Kidney capillary endothelial cell (primary cell): ENCODE results near the gene SAFB2.

ENCODE experiments used
- DNase-seq: peaks from one replicate; pipeline ENCODE4 v3.0.0-alpha.2; 2018; ENCODE audit warnings: low spot score

SAFB2 gene

GRCh38 chr19:5579697-5580096 is 42.9 kb downstream of the SAFB2 start:
- no peak for DNase-seq

DNA sequence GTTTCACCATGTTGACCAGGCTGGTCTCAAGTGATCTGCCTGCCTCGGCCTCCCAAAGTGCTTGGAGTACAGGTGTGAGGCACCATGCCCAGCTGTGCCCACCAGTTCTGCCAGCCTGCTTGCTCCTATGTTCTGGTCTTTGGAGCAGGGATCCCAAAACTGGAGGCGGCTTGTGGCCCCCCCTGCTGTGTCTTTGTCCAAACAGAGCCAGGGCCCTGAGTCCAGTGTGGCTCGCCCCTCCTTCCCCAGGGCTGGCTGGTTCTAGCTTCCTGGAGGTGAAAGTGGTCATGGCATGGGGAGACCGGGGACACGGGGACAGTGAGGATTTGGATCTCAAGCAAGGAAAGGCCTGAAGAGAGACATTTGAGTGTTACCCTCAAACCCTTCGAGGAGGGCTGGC is 43.3 kb downstream of the SAFB2 start:
- DNase-seq: no peak

GRCh38 chr19:5578097-5578846 is 44.3 kb downstream of the SAFB2 start:
- peak; percentile 48 for DNase-seq

DNA sequence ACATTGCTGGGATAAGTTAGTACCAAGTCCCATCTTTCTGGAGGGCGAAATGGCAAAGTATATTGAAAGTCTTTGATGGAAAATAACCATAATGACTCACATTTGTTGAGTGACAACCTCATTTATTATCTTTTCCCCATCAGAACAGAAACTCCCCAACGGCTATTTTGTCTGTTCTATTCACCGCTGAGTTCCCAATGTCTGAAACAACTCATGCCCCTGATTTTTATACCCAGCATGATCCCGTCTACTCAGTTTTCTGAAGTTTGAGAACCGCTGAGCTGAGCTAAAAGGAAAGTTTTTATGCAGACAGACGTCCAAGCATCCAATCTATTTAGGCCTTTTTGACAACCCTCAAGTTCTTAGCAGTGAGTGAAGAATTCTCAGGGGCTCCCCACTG is 47.0 kb downstream of the SAFB2 start:
- no peak for DNase-seq

- no peak for DNase-seq
These were observed 49.9 kb downstream of the SAFB2 start for GRCh38 chr19:5572556-5573286.

GRCh38 chr19:5571777-5572176 is 50.8 kb downstream of the SAFB2 start:
- no peak for DNase-seq

- DNase-seq: no peak
These were observed 54.6 kb downstream of the SAFB2 start for GRCh38 chr19:5567970-5568407.

DNA sequence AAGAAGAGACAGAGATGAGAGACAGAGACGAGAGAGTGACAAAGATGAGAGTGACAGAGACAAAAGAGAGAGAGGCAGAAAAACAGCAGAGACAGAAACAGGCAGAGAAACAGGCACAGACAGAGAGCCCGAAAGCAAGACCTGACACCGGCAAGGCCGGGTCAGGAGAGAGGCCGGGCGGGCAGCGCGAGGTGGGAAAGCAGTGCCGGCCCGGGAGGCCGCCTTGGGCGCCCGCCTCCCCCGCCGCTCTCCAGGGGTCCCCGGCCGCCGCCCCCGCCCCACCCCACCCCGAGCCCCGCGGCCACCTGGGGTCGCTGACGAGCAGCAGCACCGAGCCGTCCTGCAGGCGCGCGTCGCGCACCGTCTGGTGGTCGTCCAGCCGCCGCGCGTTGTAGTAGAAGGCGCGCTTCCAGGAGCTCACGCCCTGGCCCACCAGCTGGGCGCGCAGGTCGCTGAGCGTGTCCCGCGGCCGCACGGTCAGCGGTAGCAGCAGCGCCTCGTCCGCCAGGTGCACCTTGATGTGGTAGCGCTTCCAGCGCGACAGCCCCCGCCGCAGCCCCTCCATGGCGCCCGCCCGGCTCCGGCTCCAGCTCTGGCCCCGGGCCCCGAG is 55.1 kb downstream of the SAFB2 start, which contains the start of gene TINCR:
Gene TINCR (minus strand): TSS at position 594 of the 610 bp plus-strand sequence.
- DNase-seq: no peak

DNA sequence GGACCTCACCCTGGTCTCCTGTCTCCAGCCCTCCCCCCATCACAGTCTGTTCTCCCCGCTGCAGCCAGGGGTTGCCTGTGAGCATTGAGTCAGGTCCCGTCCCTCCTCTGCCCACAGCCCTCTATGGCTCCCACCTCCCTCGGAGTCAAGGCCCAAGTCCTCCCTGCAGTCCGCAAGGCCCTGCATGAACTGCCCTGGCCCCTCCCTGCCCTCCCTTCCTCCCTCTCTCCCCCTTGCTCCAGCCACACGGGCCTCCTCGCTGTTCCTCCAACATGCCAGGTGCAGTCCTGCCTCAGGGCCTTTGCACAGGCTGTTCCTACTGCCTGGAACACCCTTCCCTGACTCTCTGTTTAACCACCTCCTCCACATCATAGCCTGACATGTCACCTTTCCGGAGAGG is 57.6 kb downstream of the SAFB2 start:
- DNase-seq: no peak

DNA sequence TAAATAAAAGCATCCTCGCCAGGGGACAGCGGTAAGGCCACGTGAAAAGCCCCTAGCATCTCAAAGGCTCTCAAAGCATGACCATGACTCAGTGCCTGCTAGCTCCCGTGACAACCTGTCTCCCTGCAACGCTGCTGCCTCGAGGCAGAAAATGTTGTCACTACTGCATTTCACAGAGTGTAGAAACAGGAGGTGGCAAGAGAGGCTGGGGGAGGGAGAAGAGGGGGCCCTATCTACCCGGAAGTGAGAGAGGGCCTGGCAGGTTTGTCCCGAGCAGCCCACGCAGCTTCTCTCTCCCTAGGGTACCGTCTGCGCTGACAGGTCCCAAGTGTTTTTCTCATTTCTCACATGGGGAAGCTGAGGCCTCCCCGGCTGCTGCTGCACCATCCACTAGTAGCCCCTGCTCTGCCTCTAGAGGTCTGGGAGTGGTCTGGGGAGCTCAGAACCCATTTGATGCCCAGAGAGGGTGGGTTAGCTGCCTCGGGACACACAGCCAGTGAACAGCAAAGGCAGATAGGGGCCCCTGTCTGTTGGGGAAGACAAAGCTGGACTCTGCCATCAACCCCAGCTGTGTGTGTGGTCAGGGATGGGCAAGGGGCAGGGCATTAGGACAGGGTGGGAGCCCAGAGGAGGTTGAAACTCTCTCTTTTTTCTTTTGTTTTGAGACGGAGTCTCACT is 58.5 kb downstream of the SAFB2 start:
- DNase-seq: no peak

- DNase-seq: no peak
These were observed 59.6 kb downstream of the SAFB2 start for GRCh38 chr19:5563008-5563431.

GRCh38 chr19:5562280-5562679 is 60.3 kb downstream of the SAFB2 start:
- DNase-seq: no peak

GRCh38 chr19:5561559-5561958 is 61.0 kb downstream of the SAFB2 start:
- no peak for DNase-seq

DNA sequence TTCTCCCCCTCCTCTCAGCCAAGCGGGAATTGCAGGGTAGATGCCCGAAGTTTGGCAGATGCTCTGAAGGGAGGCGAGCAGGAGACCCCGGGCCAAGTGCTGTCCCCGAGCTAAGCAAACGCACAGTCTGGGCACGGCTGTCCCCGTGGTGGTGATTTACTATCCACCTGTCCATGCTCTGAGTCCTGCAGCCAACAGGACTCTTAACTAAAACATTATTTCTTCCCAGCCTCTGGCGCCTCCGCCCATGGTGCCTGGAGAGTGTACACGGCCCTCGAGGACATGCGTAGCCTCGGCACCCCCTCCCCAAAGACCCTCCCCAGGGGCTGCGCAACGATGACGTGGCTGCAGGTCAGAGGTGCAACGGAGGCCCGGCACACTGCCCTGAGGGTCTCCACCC is 62.4 kb downstream of the SAFB2 start:
- no peak for DNase-seq

GRCh38 chr19:5559804-5560133 is 62.8 kb downstream of the SAFB2 start:
- DNase-seq: no peak

DNA sequence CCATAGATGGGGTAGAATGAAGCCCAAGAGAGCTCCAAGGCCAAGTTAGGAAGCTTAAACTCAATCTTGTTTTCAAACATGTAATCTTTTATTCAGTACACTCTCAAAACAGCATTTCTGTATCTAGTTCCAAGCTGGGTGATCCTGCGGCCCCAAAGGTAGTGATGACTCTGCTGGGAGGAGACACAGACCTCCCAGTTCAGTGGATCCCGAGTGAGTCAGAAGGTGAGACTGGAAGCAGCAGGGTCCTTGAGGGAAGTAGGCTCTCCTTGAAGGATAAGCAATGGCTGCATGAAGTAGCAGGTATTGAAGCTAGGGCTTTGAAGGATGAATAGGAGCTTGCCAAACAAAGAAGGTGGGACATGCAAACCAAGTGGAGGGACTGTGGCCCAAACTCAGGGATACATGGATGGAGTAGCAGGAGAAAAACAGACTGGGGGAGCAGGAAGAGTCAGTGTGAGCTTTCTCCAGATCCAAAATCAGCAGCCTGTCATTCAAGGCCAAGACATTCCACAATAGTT is 64.4 kb downstream of the SAFB2 start:
- no peak for DNase-seq

GRCh38 chr19:5557691-5558090 is 64.9 kb downstream of the SAFB2 start:
- DNase-seq: no peak

- no peak for DNase-seq
These were observed 67.7 kb downstream of the SAFB2 start for GRCh38 chr19:5554828-5555227.

GRCh38 chr19:5553892-5554291 is 68.7 kb downstream of the SAFB2 start:
- DNase-seq: no peak

GRCh38 chr19:5547881-5548280 is 74.7 kb downstream of the SAFB2 start:
- no peak for DNase-seq

GRCh38 chr19:5545984-5546383 is 76.6 kb downstream of the SAFB2 start:
- no peak for DNase-seq

DNA sequence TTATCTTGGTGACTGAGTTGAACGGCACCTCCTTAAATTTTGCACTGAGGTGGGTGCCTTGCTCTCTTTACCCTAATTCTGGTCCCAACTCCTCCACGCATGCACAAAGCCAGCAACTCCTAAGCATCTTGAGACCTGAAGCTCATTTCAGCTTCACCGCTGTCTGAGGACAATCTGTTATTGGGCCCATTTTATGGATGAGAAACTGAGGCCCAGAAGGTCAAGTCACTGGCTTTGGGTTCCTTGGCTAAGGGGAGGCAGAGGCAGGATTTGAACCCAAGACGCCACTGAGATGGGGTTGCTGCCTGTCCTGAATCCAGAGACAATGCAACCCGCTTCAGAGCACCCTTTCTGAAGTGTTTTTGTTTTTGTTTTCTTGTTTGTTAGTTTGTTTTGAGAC is 77.5 kb downstream of the SAFB2 start:
- no peak for DNase-seq
